Peyer's patch (tissue), 4 donors: ENCODE results near the gene SLC5A6.

Experiments used
- CTCF ChIP-seq, 6 experiments: fragments of 450-650 bp in 4 of 6; fragments of 200-600 bp in 2 of 6; sonication (generic) in 1 of 6; IDR thresholded peaks; one replicate each; pipeline ENCODE4 v1.5.1; 2017 to 2019; ENCODE audit warnings: antibody characterized with exemption in 6 of 6, mild to moderate bottlenecking in 3 of 6, moderate library complexity in 1 of 6
- POLR2A ChIP-seq, 2 donors: fragments of 450-650 bp; IDR thresholded peaks; one replicate each; pipeline ENCODE4 v1.5.1; 2017; ENCODE audit warnings: antibody characterized with exemption in 2 of 2, mild to moderate bottlenecking in 2 of 2, moderate library complexity in 2 of 2

DNA sequence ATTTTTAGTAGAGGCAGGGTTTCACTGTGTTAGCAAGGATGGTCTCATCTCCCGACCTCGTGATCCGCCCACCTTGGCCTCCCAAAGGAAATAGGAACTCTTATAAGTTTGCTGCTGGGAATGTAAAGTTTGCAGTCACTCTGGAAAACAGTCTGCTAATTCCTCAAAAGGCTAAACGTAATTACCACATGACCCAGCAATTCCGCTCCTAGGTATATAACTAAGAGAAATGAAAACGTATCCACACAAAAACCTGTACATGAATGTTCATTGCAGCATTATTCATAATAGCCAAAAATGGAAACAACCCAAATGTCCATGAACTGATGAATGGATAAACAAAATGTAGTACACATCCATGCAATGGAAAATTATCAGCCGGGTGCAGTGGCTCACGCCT, 22.1 kb downstream of the SLC5A6 start:
- TF ChIP-seq CTCF (IDR thresholded peaks at IDR 0.05) = no peak
- no peak for TF ChIP-seq POLR2A (IDR thresholded peaks at IDR 0.05)
